ENCODE data around the gene FGB.
"Not testable (repeated sequence)": the region's sequence is repeated elsewhere in the genome, so short reads cannot be mapped to it uniquely, and the experiment has no call there.

The FGB gene

GRCh38 chr4:154566639-154567204 is 3.9 kb downstream of the FGB start:
- no peak for DNase-seq

GRCh38 chr4:154569028-154569427 is 6.2 kb downstream of the FGB start:
- DNase-seq = no peak

GRCh38 chr4:154569584-154569983 is 6.8 kb downstream of the FGB start:
- no peak for DNase-seq

- DNase-seq = no peak
These were observed 10.5 kb downstream of the FGB start for GRCh38 chr4:154573190-154573870.

- no peak for DNase-seq
These were observed 11.5 kb downstream of the FGB start for GRCh38 chr4:154574311-154574710.

DNA sequence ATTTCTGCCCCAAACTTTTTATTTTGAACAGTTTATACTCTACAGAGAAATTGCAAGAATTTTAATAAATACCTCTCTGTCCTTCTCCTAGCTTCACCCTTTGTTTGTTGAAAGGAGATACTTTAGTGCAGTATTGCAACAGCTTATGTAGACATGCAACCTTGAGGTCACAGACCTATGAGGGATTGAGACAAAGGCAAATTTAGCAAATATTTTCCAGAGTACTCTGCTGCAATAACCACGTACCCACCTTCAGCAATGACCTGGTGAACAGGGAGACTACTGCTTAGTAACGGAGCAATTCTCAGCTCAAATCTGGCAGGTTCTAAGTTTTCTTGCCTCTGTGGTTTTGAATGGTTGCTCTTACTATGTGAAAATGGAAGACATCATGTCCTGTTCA is 14.5 kb downstream of the FGB start:
- no peak for DNase-seq

DNA sequence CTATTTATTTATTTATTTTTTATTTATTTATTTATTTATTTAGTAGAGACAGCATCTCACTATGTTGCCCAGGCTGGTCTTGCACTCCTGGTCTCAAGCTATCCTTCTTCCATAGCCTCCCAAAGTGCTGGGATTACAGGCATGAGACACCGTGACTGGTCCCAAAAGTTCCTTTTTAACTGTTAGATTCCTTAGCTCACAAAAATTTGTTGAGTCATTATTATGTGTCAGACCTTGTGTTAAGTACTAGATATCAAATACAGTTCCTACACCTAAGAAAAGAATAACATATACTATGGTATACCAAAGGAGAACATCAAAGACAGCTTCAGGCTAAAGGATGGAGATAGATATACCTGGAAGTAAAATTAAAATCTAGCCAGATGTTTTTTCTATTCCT is 16.1 kb downstream of the FGB start:
- no peak for DNase-seq

DNA sequence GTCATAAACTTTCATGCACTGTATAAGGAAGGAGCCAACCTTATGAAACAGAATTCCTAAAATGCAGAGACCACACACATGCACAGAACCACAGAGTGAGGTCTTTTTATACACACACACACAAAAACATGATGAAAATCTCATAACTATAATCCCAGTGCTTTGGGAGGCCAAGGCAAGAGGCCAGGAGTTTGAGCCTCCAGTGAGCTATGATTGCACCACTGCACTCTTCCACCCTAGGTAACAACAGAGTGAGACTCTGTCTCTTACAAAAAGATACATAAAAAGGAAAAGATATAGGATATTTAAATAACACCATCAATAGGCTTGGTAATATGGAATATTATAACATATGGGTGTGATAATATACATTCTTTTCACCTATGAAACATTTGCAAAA is 17.1 kb downstream of the FGB start:
- DNase-seq = no peak

DNA sequence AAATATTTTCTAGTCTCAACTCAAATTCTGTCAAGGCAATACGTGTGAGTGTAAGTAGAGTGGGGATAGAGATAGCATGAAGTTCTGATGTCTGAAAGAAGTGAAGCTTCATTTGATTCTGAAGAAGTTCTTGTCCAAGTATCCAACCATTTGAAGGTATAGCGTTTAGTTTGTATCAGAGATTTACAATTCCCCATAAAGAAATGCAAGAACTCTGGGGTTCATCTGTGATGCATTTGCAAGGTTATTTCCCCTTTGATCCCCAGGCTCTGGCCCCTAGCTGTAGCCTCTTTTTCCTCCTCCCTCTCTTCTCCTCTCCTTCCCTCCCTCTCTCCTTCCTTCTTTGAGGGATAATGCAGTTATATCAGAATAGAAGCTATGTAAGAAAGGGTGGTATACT is 19.9 kb downstream of the FGB start:
- DNase-seq = no peak

GRCh38 chr4:154583230-154583629 is 20.4 kb downstream of the FGB start:
- DNase-seq = no peak

DNA sequence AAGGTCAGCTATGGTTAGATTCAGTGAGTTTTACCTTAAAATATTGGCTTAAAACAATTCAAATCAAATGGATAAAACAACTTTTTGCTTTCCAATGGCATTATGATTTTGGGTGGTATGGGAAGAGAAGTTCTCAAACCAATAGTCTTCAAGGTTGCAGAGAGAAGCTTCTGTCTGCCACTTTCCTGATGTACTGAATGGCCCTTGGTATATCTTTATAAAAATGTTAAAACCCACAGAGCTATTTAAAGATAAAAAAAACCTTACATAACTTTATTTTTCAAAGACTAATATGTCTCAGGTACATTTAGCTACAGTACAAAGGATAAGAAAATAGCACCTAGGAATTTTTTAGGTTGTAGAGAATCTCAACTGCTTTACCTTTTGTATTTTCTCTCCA is 20.9 kb downstream of the FGB start:
- no peak for DNase-seq

DNA sequence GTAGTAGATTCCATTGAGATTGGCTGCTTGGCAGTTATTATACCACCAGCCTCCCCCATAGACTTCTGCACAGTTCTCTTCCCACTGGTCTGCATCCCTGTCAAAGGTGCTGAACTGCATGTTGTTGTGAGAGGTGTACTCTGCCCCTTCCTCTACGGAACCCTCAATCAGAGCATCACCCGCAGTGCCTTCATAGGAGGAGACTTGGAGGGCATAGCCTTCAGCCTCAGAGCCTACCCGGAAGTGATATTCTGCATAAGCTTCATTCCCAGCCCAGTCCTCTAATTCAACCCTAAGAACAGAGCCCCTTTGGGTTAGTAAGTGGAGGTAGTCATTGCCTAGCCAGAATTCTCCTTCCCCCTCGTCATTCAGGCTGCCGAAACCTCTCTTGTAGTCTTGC is 21.4 kb downstream of the FGB start:
- no peak for DNase-seq

- DNase-seq = no peak
These were observed 22.7 kb downstream of the FGB start for GRCh38 chr4:154585369-154586018.

GRCh38 chr4:154586296-154587033 is 23.7 kb downstream of the FGB start:
- DNase-seq = no peak

GRCh38 chr4:154588198-154588597 is 25.4 kb downstream of the FGB start:
- no peak for DNase-seq

- DNase-seq = no peak
These were observed 26.7 kb downstream of the FGB start for GRCh38 chr4:154589296-154590197.

GRCh38 chr4:154590329-154591006 is 27.7 kb downstream of the FGB start, which contains the start of gene FGA:
TSS of gene FGA (minus strand) at chr4:154590742. CDS start at chr4:154590687, 55 bp downstream.
- DNase-seq = no peak

- no peak for DNase-seq
These were observed 29.1 kb downstream of the FGB start for GRCh38 chr4:154591890-154592289.

- no peak for DNase-seq
These were observed 31.1 kb downstream of the FGB start for GRCh38 chr4:154593868-154594267.

GRCh38 chr4:154594343-154594742 is 31.5 kb downstream of the FGB start:
- not testable (repeated sequence) for DNase-seq

- DNase-seq = no peak
These were observed 33.0 kb downstream of the FGB start for GRCh38 chr4:154595807-154596206.

GRCh38 chr4:154597281-154597680 is 34.5 kb downstream of the FGB start:
- DNase-seq = not testable (repeated sequence)

All from activated naive CD4-positive, alpha-beta T cell treated with Interleukin-2 at 50 U/mL for 16 hours (primary cell).